Measurements from ENCODE around the gene MAGEL2. TPM values are rescaled to one million over a fixed set of nuclear protein-coding genes. Genes with fewer than 3 reads are reported as not detected.
A peak's percentile ranks its signal among the peaks of the same experiment; 100 is the strongest.

Gene MAGEL2
- total RNA-seq, 1 experiment from 2014 or later, result 10.7 TPM

- CTCF ChIA-PET, result interaction anchor here (0.9 to 1.7 kb wide), 7 partner anchors 13 to 235 kb away, joined by 3 to 10 read pairs (median 6); no protein-coding TSS in a partner anchor
- no peak overlapping the region for H3K27ac Mint-ChIP-seq
- H3K36me3 Mint-ChIP-seq, result peaks cover 25% of the 10 kb centered on the region
- H3K4me3 Mint-ChIP-seq, result peak overlapping the region; percentile 38
- POLR2A ChIA-PET, result no interaction called here
- peak; percentile 77 for ATAC-seq
- H3K4me1 Mint-ChIP-seq, result peaks cover 6% of the 10 kb centered on the region; the same call in 1 of the 2 replicates
- H3K9me3 Mint-ChIP-seq, result peaks cover 20% of the 10 kb centered on the region
- peaks cover 11% of the 10 kb centered on the region for H3K27me3 Mint-ChIP-seq (ENCODE audit: low read depth)
- peak; percentile 69 for DNase-seq (ENCODE audit: low spot score)
- TF ChIP-seq CTCF (IDR thresholded peaks at IDR 0.05) (peak; percentile 76), ZMAT4 (CRISPR knock-in tag; IDR thresholded peaks at IDR 0.05) (no peak)
Observed at GRCh38 chr15:23642413-23643044, 5.1 kb downstream of the MAGEL2 start.

GRCh38 chr15:23634181-23634580 lies 13.5 kb downstream of the MAGEL2 start:
- peaks cover 78% of the 10 kb centered on the region for H3K27me3 Mint-ChIP-seq (ENCODE audit: low read depth)
- ChIA-PET CTCF (no interaction called here), POLR2A (no interaction called here)
- ATAC-seq, result no peak
- no peak overlapping the region for H3K4me3 Mint-ChIP-seq
- no peak overlapping the region for H3K27ac Mint-ChIP-seq
- H3K4me1 Mint-ChIP-seq, result no peaks in the 10 kb centered on the region
- peaks cover 33% of the 10 kb centered on the region for H3K9me3 Mint-ChIP-seq
- no peak for DNase-seq (ENCODE audit: low spot score)
- TF ChIP-seq CDX4 (CRISPR knock-in tag; IDR thresholded peaks at IDR 0.05; ENCODE audit: borderline replicate concordance) (no peak), GTF2I (CRISPR knock-in tag; conservative IDR thresholded peaks at IDR 0.05) (no peak), FOXK1 (CRISPR knock-in tag; IDR thresholded peaks at IDR 0.05) (no peak), FOXJ3 (CRISPR knock-in tag; IDR thresholded peaks at IDR 0.05; ENCODE audit: borderline replicate concordance) (no peak), ZNF425 (CRISPR knock-in tag; conservative IDR thresholded peaks at IDR 0.05) (no peak), ZNF532 (CRISPR knock-in tag; IDR thresholded peaks at IDR 0.05; ENCODE audit: borderline replicate concordance) (no peak), SMAD4 (CRISPR knock-in tag; IDR thresholded peaks at IDR 0.05) (no peak), ZNF671 (CRISPR knock-in tag; IDR thresholded peaks at IDR 0.05) (no peak), E2F4 (CRISPR knock-in tag; IDR thresholded peaks at IDR 0.05; ENCODE audit: borderline replicate concordance, low read depth) (no peak), ZNF263 (CRISPR knock-in tag; IDR thresholded peaks at IDR 0.05; ENCODE audit: low read depth) (no peak), EMX1 (CRISPR knock-in tag; IDR thresholded peaks at IDR 0.05) (no peak), ZNF121 (CRISPR knock-in tag; IDR thresholded peaks at IDR 0.05) (no peak)
- H3K36me3 Mint-ChIP-seq, result peaks cover 22% of the 10 kb centered on the region
